RWPE2 (cell line): ENCODE measurements around the gene SLC17A2.

ENCODE experiments used
- ATAC-seq: fragments of 200-7000 bp; cut with Tn5 transposase; 3 replicates; pipeline ENCODE4 v1.9.1; 2021; ENCODE audit warnings: low read depth
- DNase-seq: peaks from one replicate; pipeline ENCODE4 v3.0.0-alpha.2; 2020; ENCODE audit warnings: low spot score
- H3K27ac ChIP-seq: fragments of 450-650 bp; 2 replicates; pipeline ENCODE4 v1.5.1; 2017; ENCODE audit warnings: mild to moderate bottlenecking; ENCODE audit not compliant: poor library complexity, severe bottlenecking
- H3K27me3 ChIP-seq: fragments of 250-450 bp; sonication (Bioruptor Pico); 2 replicates; pipeline ENCODE4 v1.5.1; 2021; ENCODE audit warnings: mild to moderate bottlenecking, moderate library complexity; ENCODE audit not compliant: insufficient read depth, poor library complexity, severe bottlenecking
- H3K36me3 ChIP-seq: fragments of 250-450 bp; sonication (Bioruptor Pico); 2 replicates; pipeline ENCODE4 v1.5.1; 2020; ENCODE audit warnings: low read depth, mild to moderate bottlenecking, moderate library complexity
- H3K4me1 ChIP-seq: fragments of 250-450 bp; sonication (Bioruptor Pico); 2 replicates; pipeline ENCODE4 v1.5.1; 2021; ENCODE audit warnings: mild to moderate bottlenecking, moderate library complexity; ENCODE audit not compliant: insufficient read depth, poor library complexity, severe bottlenecking
- H3K4me3 ChIP-seq: fragments of 250-450 bp; sonication (Bioruptor Pico); 2 replicates; pipeline ENCODE4 v1.5.1; 2021; ENCODE audit warnings: mild to moderate bottlenecking, moderate library complexity; ENCODE audit not compliant: severe bottlenecking
- H3K9me3 ChIP-seq: fragments of 250-450 bp; sonication (Bioruptor Pico); 2 replicates; pipeline ENCODE4 v1.5.1; 2021; ENCODE audit warnings: mild to moderate bottlenecking, moderate library complexity; ENCODE audit not compliant: severe bottlenecking
- CTCF ChIP-seq: fragments of 450-650 bp; IDR thresholded peaks from one replicate; pipeline ENCODE4 v1.5.1; 2017; ENCODE audit warnings: mild to moderate bottlenecking, moderate library complexity; ENCODE audit not compliant: poor library complexity, severe bottlenecking

Gene SLC17A2

DNA sequence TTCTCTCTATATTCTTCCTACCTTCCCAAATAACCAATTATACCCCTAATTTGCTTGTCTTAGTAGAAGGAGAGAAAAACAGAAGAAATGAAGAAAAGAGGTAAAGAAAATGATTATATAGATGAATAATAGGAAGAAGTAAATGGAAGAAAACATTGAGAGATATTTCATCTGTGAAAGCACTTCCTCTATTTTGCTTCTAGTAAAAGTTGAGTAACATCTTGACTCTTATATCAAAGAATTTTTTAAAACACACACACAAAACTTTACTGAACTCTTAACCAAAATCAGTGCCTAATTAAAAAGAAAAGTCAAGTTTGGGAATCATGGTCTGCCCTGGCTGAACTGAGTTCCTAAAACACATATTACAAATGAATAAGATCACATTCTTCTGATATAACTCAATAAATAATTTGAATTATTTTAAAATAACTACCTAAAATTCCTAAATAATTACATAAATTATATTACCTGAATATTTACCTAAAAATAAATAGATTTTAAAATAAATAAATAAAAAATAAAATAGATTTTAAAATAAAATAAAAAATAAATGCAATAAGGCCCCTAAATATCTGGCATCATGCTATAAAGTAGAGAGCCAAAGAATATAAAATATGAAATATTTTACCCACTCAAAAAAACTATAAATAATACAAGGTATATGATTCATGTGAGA, 8.8 kb downstream of the SLC17A2 start:
- Histone ChIP-seq H3K4me1 (no peaks in the 10 kb centered on the region), H3K4me3 (no peak overlapping the region), H3K27me3 (no peaks in the 10 kb centered on the region), H3K27ac (no peak overlapping the region), H3K36me3 (no peaks in the 10 kb centered on the region), H3K9me3 (no peaks in the 10 kb centered on the region)
- TF ChIP-seq CTCF: no peak
- DNase-seq (no peak), ATAC-seq (no peak)

GRCh38 chr6:25919657-25920056, 10.8 kb downstream of the SLC17A2 start:
- ATAC-seq (no peak), DNase-seq (no peak)
- TF ChIP-seq CTCF: no peak
- no peaks in the 10 kb centered on the region for H3K27me3 ChIP-seq
- no peaks in the 10 kb centered on the region for H3K4me1 ChIP-seq
- H3K9me3 ChIP-seq: no peaks in the 10 kb centered on the region
- H3K27ac ChIP-seq: no peak overlapping the region
- no peaks in the 10 kb centered on the region for H3K36me3 ChIP-seq
- H3K4me3 ChIP-seq: no peak overlapping the region

- no peak overlapping the region for H3K27ac ChIP-seq
- ATAC-seq: no peak
- H3K27me3 ChIP-seq: no peaks in the 10 kb centered on the region
- TF ChIP-seq CTCF: no peak
- no peaks in the 10 kb centered on the region for H3K9me3 ChIP-seq
- no peaks in the 10 kb centered on the region for H3K4me1 ChIP-seq
- DNase-seq: no peak
- H3K4me3 ChIP-seq: no peak overlapping the region
- H3K36me3 ChIP-seq: no peaks in the 10 kb centered on the region
These were observed 12.3 kb downstream of the SLC17A2 start for GRCh38 chr6:25918083-25918683.

- DNase-seq: no peak
- H3K9me3 ChIP-seq: no peaks in the 10 kb centered on the region
- no peaks in the 10 kb centered on the region for H3K36me3 ChIP-seq
- H3K27me3 ChIP-seq: no peaks in the 10 kb centered on the region
- no peak for TF ChIP-seq CTCF
- no peak overlapping the region for H3K4me3 ChIP-seq
- no peaks in the 10 kb centered on the region for H3K4me1 ChIP-seq
- H3K27ac ChIP-seq: no peak overlapping the region
- no peak for ATAC-seq
These were observed 13.6 kb downstream of the SLC17A2 start for GRCh38 chr6:25916789-25917490.

- no peak overlapping the region for H3K27ac ChIP-seq
- ATAC-seq (no peak), DNase-seq (no peak)
- H3K36me3 ChIP-seq: no peaks in the 10 kb centered on the region
- H3K27me3 ChIP-seq: no peaks in the 10 kb centered on the region
- H3K4me3 ChIP-seq: no peak overlapping the region
- TF ChIP-seq CTCF: no peak
- H3K9me3 ChIP-seq: no peaks in the 10 kb centered on the region
- no peaks in the 10 kb centered on the region for H3K4me1 ChIP-seq
These were observed 14.2 kb downstream of the SLC17A2 start for GRCh38 chr6:25916330-25916729.
